Karpas-422 (cell line): ENCODE data around the gene PTCD1. TPM values are rescaled to one million over a fixed set of nuclear protein-coding genes. Genes with fewer than 3 reads are reported as not detected.

Experiments
- DNase-seq: peaks from one replicate; pipeline ENCODE4 v3.0.0-alpha.2; 2015
- H2AFZ ChIP-seq: fragments of 200-600 bp; sonication (generic); 2 replicates; pipeline ENCODE4 v1.6.1; 2014; ENCODE audit warnings: antibody characterized with exemption, low read length, mixed read lengths
- H3K27ac ChIP-seq: fragments of 200-600 bp; sonication (generic); 2 replicates; pipeline ENCODE4 v1.5.1; 2014; ENCODE audit warnings: mild to moderate bottlenecking, low read length, moderate library complexity
- H3K27me3 ChIP-seq: fragments of 200-600 bp; sonication (generic); 2 replicates; pipeline ENCODE4 v1.6.1; 2014; ENCODE audit warnings: low read length, mixed read lengths
- H3K36me3 ChIP-seq: fragments of 200-600 bp; sonication (generic); 2 replicates; pipeline ENCODE4 v1.6.1; 2014; ENCODE audit warnings: low read length, mixed read lengths; ENCODE audit not compliant: insufficient read depth
- H3K4me1 ChIP-seq: fragments of 200-600 bp; sonication (generic); 2 replicates; pipeline ENCODE4 v1.6.1; 2014; ENCODE audit warnings: mild to moderate bottlenecking, low read length, mixed read lengths
- H3K4me2 ChIP-seq: fragments of 200-600 bp; sonication (generic); 2 replicates; pipeline ENCODE4 v1.6.1; 2014; ENCODE audit warnings: low read length, low read depth, mild to moderate bottlenecking; ENCODE audit not compliant: poor library complexity, severe bottlenecking
- H3K4me3 ChIP-seq: fragments of 200-600 bp; sonication (generic); 2 replicates; pipeline ENCODE4 v1.5.1; 2014; ENCODE audit warnings: mild to moderate bottlenecking, antibody characterized with exemption, low read length, mixed read lengths
- H3K79me2 ChIP-seq: fragments of 200-600 bp; sonication (generic); 2 replicates; pipeline ENCODE4 v1.6.1; 2014; ENCODE audit warnings: mild to moderate bottlenecking, low read length, mixed read lengths
- H3K9ac ChIP-seq: fragments of 200-600 bp; sonication (generic); 2 replicates; pipeline ENCODE4 v1.6.0; 2014; ENCODE audit warnings: low read length
- H3K9me2 ChIP-seq: fragments of 200-600 bp; sonication (generic), shearing (Covaris generic); replicated peaks from 2 replicates; pipeline ENCODE4 v1.6.0; 2014; ENCODE audit warnings: mild to moderate bottlenecking, low read length, moderate library complexity; ENCODE audit not compliant: insufficient read depth
- H3K9me3 ChIP-seq: fragments of 300-700, 200-600 bp; sonication (generic); 2 replicates; pipeline ENCODE4 v1.6.1; 2014; ENCODE audit warnings: low read length, mixed read lengths
- H4K20me1 ChIP-seq: fragments of 200-600 bp; sonication (generic); 2 replicates; pipeline ENCODE4 v1.6.1; 2014; ENCODE audit warnings: mild to moderate bottlenecking, antibody characterized with exemption, low read length, low read depth; ENCODE audit not compliant: insufficient read depth
- total RNA-seq: library from RNA; depleted of rRNA; stranded (reverse); fragments of >200 nt; shearing (Covaris generic); gene quantifications from 2 replicates; pipeline ENCODE4 v1.2.3, GENCODE V29; 2014; ENCODE audit warnings: low replicate concordance; rRNA removed

Gene PTCD1
- 2.5 and 7.6 TPM in 2 replicates for total RNA-seq

GRCh38 chr7:99438573-99439480 lies at the start of gene PTCD1, which contains the start of gene CPSF4:
TSS of gene PTCD1 (minus strand) at chr7:99438798. CDS start at chr7:99435242, 3,556 bp downstream.
TSS of gene CPSF4 (plus strand) at chr7:99438943. CDS start at chr7:99439083, 140 bp downstream.
- Histone ChIP-seq H3K36me3 (peaks cover 7% of the 10 kb centered on the region), H2AFZ (peak within 1 kb of the TSS; percentile 93), H4K20me1 (peaks cover 12% of the 10 kb centered on the region; the same call in 1 of the 2 replicates), H3K9me3 (no peaks in the 10 kb centered on the region), H3K79me2 (peaks cover 72% of the 10 kb centered on the region), H3K4me2 (peak within 1 kb of the TSS; percentile 90), H3K9ac (peak within 1 kb of the TSS; percentile 96), H3K27ac (peak within 1 kb of the TSS; percentile 57; the same call in 1 of the 2 replicates), H3K27me3 (no peaks in the 10 kb centered on the region), H3K4me1 (peaks cover 18% of the 10 kb centered on the region), H3K4me3 (peak within 1 kb of the TSS; percentile 92), H3K9me2 (no peaks in the 10 kb centered on the region)
- peak; percentile 97 for DNase-seq

- H3K36me3 ChIP-seq, result peaks cover 37% of the 10 kb centered on the region
- H3K27me3 ChIP-seq, result no peaks in the 10 kb centered on the region
- no peak overlapping the region for H3K27ac ChIP-seq
- no peaks in the 10 kb centered on the region for H3K9me3 ChIP-seq
- no peak overlapping the region for H3K9ac ChIP-seq
- H3K4me3 ChIP-seq, result no peak overlapping the region
- H4K20me1 ChIP-seq, result no peaks in the 10 kb centered on the region
- no peaks in the 10 kb centered on the region; the same call in 1 of the 2 replicates for H3K79me2 ChIP-seq
- no peak for DNase-seq
- H2AFZ ChIP-seq, result no peak overlapping the region
- no peaks in the 10 kb centered on the region for H3K4me1 ChIP-seq
- no peak overlapping the region for H3K4me2 ChIP-seq
- no peaks in the 10 kb centered on the region for H3K9me2 ChIP-seq
Measured at GRCh38 chr7:99485094-99485493, 46.5 kb upstream of the PTCD1 start.

GRCh38 chr7:99478464-99479440 lies 40.2 kb upstream of the PTCD1 start:
- H3K4me3 ChIP-seq, result no peak overlapping the region
- H3K9me3 ChIP-seq, result no peaks in the 10 kb centered on the region
- H4K20me1 ChIP-seq, result no peaks in the 10 kb centered on the region
- peaks cover 56% of the 10 kb centered on the region for H3K79me2 ChIP-seq
- H2AFZ ChIP-seq, result no peak overlapping the region
- peaks cover 9% of the 10 kb centered on the region for H3K4me1 ChIP-seq
- H3K9ac ChIP-seq, result no peak overlapping the region
- H3K27ac ChIP-seq, result no peak overlapping the region
- no peak overlapping the region for H3K4me2 ChIP-seq
- no peaks in the 10 kb centered on the region for H3K27me3 ChIP-seq
- no peak for DNase-seq
- peaks cover 37% of the 10 kb centered on the region for H3K36me3 ChIP-seq
- H3K9me2 ChIP-seq, result no peaks in the 10 kb centered on the region

GRCh38 chr7:99476107-99476506 lies 37.5 kb upstream of the PTCD1 start:
- H4K20me1 ChIP-seq, result no peaks in the 10 kb centered on the region
- no peaks in the 10 kb centered on the region for H3K9me3 ChIP-seq
- H3K4me1 ChIP-seq, result peaks cover 19% of the 10 kb centered on the region
- no peaks in the 10 kb centered on the region for H3K9me2 ChIP-seq
- peaks cover 65% of the 10 kb centered on the region for H3K79me2 ChIP-seq
- no peak overlapping the region for H2AFZ ChIP-seq
- no peaks in the 10 kb centered on the region for H3K27me3 ChIP-seq
- H3K36me3 ChIP-seq, result peaks cover 23% of the 10 kb centered on the region; the same call in 1 of the 2 replicates
- H3K4me2 ChIP-seq, result no peak overlapping the region
- DNase-seq, result no peak
- H3K9ac ChIP-seq, result no peak overlapping the region
- H3K4me3 ChIP-seq, result no peak overlapping the region
- no peak overlapping the region for H3K27ac ChIP-seq

GRCh38 chr7:99473315-99473596 lies 34.7 kb upstream of the PTCD1 start:
- Histone ChIP-seq H2AFZ (no peak overlapping the region), H3K27ac (peak overlapping the region; percentile 72), H3K9me2 (no peaks in the 10 kb centered on the region), H4K20me1 (no peaks in the 10 kb centered on the region), H3K4me1 (peaks cover 21% of the 10 kb centered on the region), H3K36me3 (peaks cover 8% of the 10 kb centered on the region; the same call in 1 of the 2 replicates), H3K9ac (peak overlapping the region; percentile 90), H3K9me3 (no peaks in the 10 kb centered on the region), H3K79me2 (peaks cover 51% of the 10 kb centered on the region), H3K4me2 (peak overlapping the region; percentile 76), H3K4me3 (peak overlapping the region; percentile 89), H3K27me3 (no peaks in the 10 kb centered on the region)
- DNase-seq, result peak; percentile 84

GRCh38 chr7:99472561-99473314 lies 34.1 kb upstream of the PTCD1 start, which contains the start of gene ZNF789:
TSS of gene ZNF789 (plus strand) at chr7:99472890. CDS start at chr7:99476457, 3,567 bp downstream.
- DNase-seq, result peak; percentile 99
- Histone ChIP-seq H3K79me2 (peaks cover 46% of the 10 kb centered on the region), H3K27me3 (no peaks in the 10 kb centered on the region), H3K4me2 (peak within 1 kb of the TSS; percentile 76), H4K20me1 (no peaks in the 10 kb centered on the region), H3K36me3 (peaks cover 8% of the 10 kb centered on the region; the same call in 1 of the 2 replicates), H3K4me1 (peaks cover 21% of the 10 kb centered on the region), H2AFZ (no peak within 1 kb of the TSS), H3K4me3 (peak within 1 kb of the TSS; percentile 89), H3K9me2 (no peaks in the 10 kb centered on the region), H3K9me3 (no peaks in the 10 kb centered on the region), H3K27ac (peak within 1 kb of the TSS; percentile 93), H3K9ac (peak within 1 kb of the TSS; percentile 90)

- Histone ChIP-seq H3K4me3 (no peak overlapping the region), H3K36me3 (peaks cover 5% of the 10 kb centered on the region; the same call in 1 of the 2 replicates), H3K4me2 (no peak overlapping the region), H3K27ac (no peak overlapping the region), H3K9me3 (no peaks in the 10 kb centered on the region), H4K20me1 (no peaks in the 10 kb centered on the region; the same call in 1 of the 2 replicates), H3K9ac (no peak overlapping the region), H3K4me1 (peaks cover 30% of the 10 kb centered on the region), H2AFZ (no peak overlapping the region), H3K79me2 (peaks cover 36% of the 10 kb centered on the region), H3K27me3 (no peaks in the 10 kb centered on the region), H3K9me2 (no peaks in the 10 kb centered on the region)
- no peak for DNase-seq
Measured at GRCh38 chr7:99469381-99470065, 30.9 kb upstream of the PTCD1 start.
